PC-3 (cell line): Measurements from ENCODE around the gene HERC3. TPM values are rescaled to one million over a fixed set of nuclear protein-coding genes. Genes with fewer than 3 reads are reported as not detected.

Source experiments
- ATAC-seq: fragments of 200-7000 bp; cut with Tn5 transposase; 2 replicates; pipeline ENCODE4 v1.9.1; 2020; ENCODE audit warnings: mild to moderate bottlenecking, moderate library complexity
- Bru-seq: library from RNA; stranded (reverse); fragments of 400-500 nt; gene quantifications from one replicate; lab custom pipeline; 2021; lab: Mats Ljungman, UMichigan
- BruChase-seq, 2 experiments: library from RNA; stranded (reverse); fragments of 400-500 nt; gene quantifications; one replicate each; lab custom pipeline; 2021; lab: Mats Ljungman, UMichigan
- BruUV-seq: library from RNA; stranded (reverse); fragments of 400-500 nt; replicated peaks from 2 replicates; lab custom pipeline; 2021; lab: Mats Ljungman, UMichigan
- CTCF ChIA-PET: fragments of 300-600 bp; sonication (Branson Sonifier 250); formaldehyde crosslinking; loops from one replicate; lab custom pipeline; 2022; ENCODE audit warnings: antibody characterized with exemption; lab: Charles Lee
- POLR2A ChIA-PET: fragments of 300-600 bp; sonication (Branson Sonifier 250); formaldehyde crosslinking; loops from one replicate; lab custom pipeline; 2022; ENCODE audit warnings: antibody characterized with exemption; ENCODE audit not compliant: unreplicated experiment; lab: Charles Lee
- DNase-seq: peaks from one replicate; pipeline ENCODE4 v3.0.0-alpha.2; 2015
- H2AFZ ChIP-seq: fragments of 300-600 bp; sonication (generic); 2 replicates; pipeline ENCODE4 v1.6.0; 2016; ENCODE audit warnings: antibody characterized with exemption, low read length
- H3F3A ChIP-seq: fragments of 300-600 bp; sonication (generic); one replicate; pipeline ENCODE4 v1.6.0; 2017; ENCODE audit warnings: antibody characterized with exemption, low read length, control low read depth, mild to moderate bottlenecking; ENCODE audit not compliant: unreplicated experiment
- H3K27ac ChIP-seq: fragments of 300-600 bp; sonication (generic); 2 replicates; pipeline ENCODE4 v1.5.1; 2016; ENCODE audit warnings: mild to moderate bottlenecking, low read length
- H3K27me3 ChIP-seq: fragments of 300-600 bp; sonication (generic); 2 replicates; pipeline ENCODE4 v1.6.1; 2016; ENCODE audit warnings: low read length, mixed read lengths
- H3K36me3 ChIP-seq: fragments of 300-600 bp; sonication (generic); 2 replicates; pipeline ENCODE4 v1.6.1; 2016; ENCODE audit warnings: low read depth, mixed run types, low read length, mixed read lengths
- H3K4me1 ChIP-seq: fragments of 300-600 bp; sonication (generic); 2 replicates; pipeline ENCODE4 v1.5.1; 2016; ENCODE audit warnings: low read length; ENCODE audit not compliant: insufficient read depth
- H3K4me2 ChIP-seq: fragments of 300-600 bp; sonication (generic); 2 replicates; pipeline ENCODE4 v1.6.0; 2016; ENCODE audit warnings: low read length
- H3K4me3 ChIP-seq: fragments of 300-600 bp; sonication (generic); 2 replicates; pipeline ENCODE4 v1.5.1; 2016; ENCODE audit warnings: mild to moderate bottlenecking, low read length, mixed read lengths
- H3K79me2 ChIP-seq: fragments of 300-600 bp; sonication (generic); 2 replicates; pipeline ENCODE4 v1.6.1; 2017; ENCODE audit warnings: low read length, mixed read lengths
- H3K9ac ChIP-seq: fragments of 300-600 bp; sonication (generic); 2 replicates; pipeline ENCODE4 v1.6.0; 2016; ENCODE audit warnings: mild to moderate bottlenecking, low read length
- H3K9me2 ChIP-seq: fragments of 300-600 bp; sonication (generic); replicated peaks from 2 replicates; pipeline ENCODE4 v1.6.1; 2016; ENCODE audit warnings: mixed run types, low read length, mixed read lengths
- H3K9me3 ChIP-seq: fragments of 300-600 bp; sonication (generic); 2 replicates; pipeline ENCODE4 v1.6.1; 2016; ENCODE audit warnings: low read length, mixed read lengths
- H4K20me1 ChIP-seq: fragments of 300-600 bp; sonication (generic); 2 replicates; pipeline ENCODE4 v1.6.1; 2016; ENCODE audit warnings: low read length, mixed read lengths
- CTCF ChIP-seq: fragments of 300-600 bp; sonication (generic); conservative IDR thresholded peaks from 2 replicates; pipeline ENCODE4 v1.5.1; 2017; ENCODE audit warnings: antibody characterized with exemption, low read depth, mild to moderate bottlenecking, low read length
- EZH2 ChIP-seq: fragments of 300-600 bp; sonication (generic); IDR thresholded peaks from one replicate; pipeline ENCODE4 v1.6.1; 2017; ENCODE audit warnings: antibody characterized with exemption, mild to moderate bottlenecking, low read length; ENCODE audit not compliant: unreplicated experiment
- EZH2phosphoT487 ChIP-seq: fragments of 300-600 bp; sonication (generic); IDR thresholded peaks from 2 replicates; pipeline ENCODE4 v1.6.1; 2018; ENCODE audit warnings: mild to moderate bottlenecking, antibody characterized with exemption, low read length, borderline replicate concordance
- intact Hi-C: fragments of 100-400 bp; cut with micrococcal nuclease; formaldehyde crosslinking; loops from 2 replicates; pipeline ENCODE4 v1.9.0; 2023
- long read RNA-seq: library from polyadenylated mRNA; unstranded; transcript quantifications from one replicate; pipeline ENCODE4 v2.0.0, GENCODE V29; 2021; ENCODE audit not compliant: unreplicated experiment
- total RNA-seq: library from RNA; depleted of rRNA; stranded (reverse); fragments of >200 nt; gene quantifications from 2 replicates; pipeline ENCODE4 v1.2.3, GENCODE V29; 2014; rRNA removed

HERC3 gene
- 5.2 and 5.4 TPM in 2 replicates for total RNA-seq
- Bru-seq, nascent RNA, result percentile 52 among the genes with signal in this experiment
- percentile 50 among the genes with signal in this experiment for BruChase-seq, experiment 1, labeled RNA remaining after a 6-hour chase
- percentile 51 among the genes with signal in this experiment for BruChase-seq, experiment 2, labeled RNA remaining after a 2-hour chase
- long read RNA-seq, partial matches to known transcripts, result 2 of 4 reads
- long read RNA-seq, other reads (novel, unspliced or antisense), result 2 of 4 reads

DNA sequence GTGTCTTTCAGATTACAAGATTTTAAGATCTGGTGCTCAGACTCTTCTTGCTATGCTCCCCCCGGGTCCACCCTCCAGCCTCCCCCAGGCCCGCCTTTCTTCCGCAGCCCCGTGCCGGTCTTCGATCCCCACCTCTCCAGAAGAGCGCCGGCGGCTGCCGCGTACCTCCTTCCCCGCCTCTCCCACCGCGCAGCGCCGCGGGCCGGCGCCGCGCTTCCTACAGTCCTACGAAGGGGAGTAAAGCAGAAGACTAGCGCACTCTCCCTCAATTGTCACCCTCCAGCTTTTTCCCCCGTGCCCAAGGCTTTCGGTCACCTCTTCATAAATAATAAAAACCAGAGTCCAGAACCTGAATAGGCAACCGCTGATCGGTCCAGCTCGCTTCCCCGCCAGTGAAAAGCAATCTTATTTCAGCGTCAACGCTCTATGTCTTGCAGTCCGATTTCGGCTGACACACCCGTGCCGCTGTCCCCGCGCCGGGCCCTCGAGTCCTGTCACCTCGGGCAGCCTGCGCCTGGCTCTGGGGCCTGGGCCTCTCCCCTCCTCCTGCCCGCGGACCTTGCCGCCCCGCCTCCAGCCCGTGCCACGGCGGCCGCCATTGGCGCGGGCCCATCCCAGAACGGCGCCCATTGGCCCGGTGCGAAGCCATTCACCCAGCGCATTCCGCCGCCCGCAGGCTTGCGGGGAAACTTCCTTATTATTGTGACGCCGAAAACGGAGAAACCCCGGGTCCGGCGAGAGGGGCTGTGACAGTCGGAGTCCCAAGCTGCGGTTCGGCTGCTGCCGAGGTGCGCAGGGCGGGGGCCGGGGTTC, at the start of gene HERC3:
HERC3 (plus strand) TSS at position 694 of the 813 bp plus-strand sequence. CDS start 13,344 bp downstream, outside the sequence.
- POLR2A ChIA-PET, result no interaction called here
- Histone ChIP-seq H3K4me1 (peaks cover 7% of the 10 kb centered on the region), H3K36me3 (no peaks in the 10 kb centered on the region), H2AFZ (peak within 1 kb of the TSS; percentile 85), H3F3A (no peaks in the 10 kb centered on the region), H3K9me2 (no peaks in the 10 kb centered on the region), H4K20me1 (no peaks in the 10 kb centered on the region), H3K27me3 (no peaks in the 10 kb centered on the region), H3K4me2 (peak within 1 kb of the TSS; percentile 84), H3K79me2 (no peaks in the 10 kb centered on the region), H3K4me3 (peak within 1 kb of the TSS; percentile 71), H3K9ac (peak within 1 kb of the TSS; percentile 69), H3K27ac (no peak within 1 kb of the TSS), H3K9me3 (no peaks in the 10 kb centered on the region)
- no TSS peak for BruUV-seq
- intact Hi-C loops, result loop anchor here (2.0 kb wide), 1 partner anchor 53 kb away; no protein-coding TSS in a partner anchor
- ATAC-seq (peak; percentile 94), DNase-seq (peak; percentile 83)
- TF ChIP-seq EZH2phosphoT487 (no peak), EZH2 (no peak), CTCF (no peak)
- CTCF ChIA-PET, result interaction anchor here (1.8 kb wide), 1 partner anchor 67 kb away, joined by 4 read pairs; no protein-coding TSS in a partner anchor

GRCh38 chr4:88549815-88550214, 42.5 kb upstream of the HERC3 start:
- H4K20me1 ChIP-seq, result no peaks in the 10 kb centered on the region
- no peak overlapping the region for H3K9ac ChIP-seq
- H3K9me2 ChIP-seq, result no peaks in the 10 kb centered on the region
- no peak overlapping the region for H3K4me2 ChIP-seq
- ATAC-seq (no peak), DNase-seq (no peak)
- H3F3A ChIP-seq, result no peaks in the 10 kb centered on the region
- no peak overlapping the region for H3K4me3 ChIP-seq
- H3K9me3 ChIP-seq, result no peaks in the 10 kb centered on the region
- ChIA-PET CTCF (no interaction called here), POLR2A (no interaction called here)
- H3K27me3 ChIP-seq, result no peaks in the 10 kb centered on the region
- H3K27ac ChIP-seq, result no peak overlapping the region
- no peaks in the 10 kb centered on the region for H3K4me1 ChIP-seq
- no peak overlapping the region for H2AFZ ChIP-seq
- intact Hi-C loops, result no loop called here
- no peaks in the 10 kb centered on the region for H3K79me2 ChIP-seq
- no TSS peak for BruUV-seq
- no peak for TF ChIP-seq EZH2phosphoT487
- no peak for TF ChIP-seq CTCF
- no peak for TF ChIP-seq EZH2
- H3K36me3 ChIP-seq, result no peaks in the 10 kb centered on the region
